Fibroblast of lung (primary cell): Measurements from ENCODE around the gene SAFB.

Experiments used
- CTCF ChIP-seq, 2 donors: IDR thresholded peaks in 1 of 2; conservative IDR thresholded peaks in 1 of 2; 1 replicate in 1 of 2; 2 replicates in 1 of 2; pipeline ENCODE4 v1.5.1; 2011 to 2012; ENCODE audit warnings: low read length in 2 of 2, control low read depth in 1 of 2, inconsistent platforms in 1 of 2, low read depth in 1 of 2, mild to moderate bottlenecking in 1 of 2
- EZH2 ChIP-seq: IDR thresholded peaks from 2 replicates; pipeline ENCODE4 v1.5.1; 2012; ENCODE audit warnings: low read length, control low read depth, mild to moderate bottlenecking; ENCODE audit errors: missing control alignments

DNA sequence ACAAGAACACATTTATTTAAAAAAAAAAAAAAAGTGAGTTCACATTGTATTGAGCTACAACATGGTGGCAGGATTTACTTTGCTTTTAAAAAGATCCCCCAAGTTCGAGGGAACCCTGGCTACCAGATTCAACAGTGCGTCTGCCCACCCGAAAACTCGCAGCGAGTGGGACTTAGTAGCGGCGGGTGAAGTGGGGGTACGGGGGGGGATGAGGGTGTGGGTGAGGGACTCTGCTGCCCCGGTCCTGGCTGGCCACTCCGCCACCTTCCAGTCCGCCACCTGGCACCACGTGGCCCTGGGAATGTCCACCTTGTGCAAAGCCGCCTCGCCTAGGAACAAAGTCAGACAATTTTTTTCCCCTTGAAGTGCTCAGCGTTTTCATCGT is 35.8 kb upstream of the SAFB start:
- TF ChIP-seq CTCF (conservative IDR thresholded peaks at IDR 0.05 in 1 of 2, IDR thresholded peaks at IDR 0.05 in 1 of 2; ENCODE audit: low read depth in 1 of 2, low read length in 2 of 2) (no peak), EZH2 (no peak)
